ENCODE data around the gene SELPLG.
"Not testable (repeated sequence)": the region's sequence is repeated elsewhere in the genome, so short reads cannot be mapped to it uniquely, and the experiment has no call there.

SELPLG gene

GRCh38 chr12:108638141-108638827 is 4.6 kb upstream of the SELPLG start:
- no peak for DNase-seq

GRCh38 chr12:108637222-108637971 is 3.7 kb upstream of the SELPLG start:
- DNase-seq, result no peak

- no peak for DNase-seq
Observed at GRCh38 chr12:108635997-108636808, 2.5 kb upstream of the SELPLG start.

GRCh38 chr12:108635201-108635996 is 1.7 kb upstream of the SELPLG start:
- DNase-seq, result no peak

GRCh38 chr12:108634341-108634751 is 652 bp upstream of the SELPLG start:
- peak; percentile 77 for DNase-seq

GRCh38 chr12:108633081-108633533 is 587 bp downstream of the SELPLG start:
- no peak for DNase-seq

- DNase-seq, result not testable (repeated sequence)
Observed at GRCh38 chr12:108631261-108631660, 2.4 kb downstream of the SELPLG start.

- no peak for DNase-seq
Observed at GRCh38 chr12:108630481-108631207, 3.0 kb downstream of the SELPLG start.

- DNase-seq, result peak; percentile 84
Observed at GRCh38 chr12:108629824-108630476, 3.7 kb downstream of the SELPLG start.

- DNase-seq, result no peak
Observed at GRCh38 chr12:108629151-108629550, 4.5 kb downstream of the SELPLG start.

- DNase-seq, result no peak
Observed at GRCh38 chr12:108627134-108627920, 6.4 kb downstream of the SELPLG start.

GRCh38 chr12:108625228-108625627 is 8.5 kb downstream of the SELPLG start:
- no peak for DNase-seq

GRCh38 chr12:108623577-108623976 is 10.1 kb downstream of the SELPLG start:
- DNase-seq, result no peak

- DNase-seq, result no peak
Observed at GRCh38 chr12:108622921-108623514, 10.7 kb downstream of the SELPLG start.

- DNase-seq, result no peak
Observed at GRCh38 chr12:108622421-108622820, 11.3 kb downstream of the SELPLG start.

- DNase-seq, result no peak
Observed at GRCh38 chr12:108621161-108621560, 12.5 kb downstream of the SELPLG start.

- no peak for DNase-seq
Observed at GRCh38 chr12:108620236-108620879, 13.3 kb downstream of the SELPLG start.

GRCh38 chr12:108619369-108620160 is 14.1 kb downstream of the SELPLG start:
- DNase-seq, result no peak

GRCh38 chr12:108618953-108619274 is 14.8 kb downstream of the SELPLG start:
- DNase-seq, result not testable (repeated sequence)

Data from activated CD8-positive, alpha-beta memory T cell treated with anti-CD3 and anti-CD28 coated beads, Interleukin-2, amount 50 U/mL, for 48 hours (primary cell).